GM23338 (cell line): ENCODE results near the gene DSCAML1. TPM values are rescaled to one million over a fixed set of nuclear protein-coding genes. Genes with fewer than 3 reads are reported as not detected.

ENCODE experiments used
- ATAC-seq: fragments of 200-7000 bp; cut with Tn5 transposase; 3 replicates; pipeline ENCODE4 v1.9.1; 2020
- DNase-seq: peaks from one replicate; pipeline ENCODE4 v3.0.0-alpha.2; 2015; ENCODE audit warnings: low spot score
- H2AFZ ChIP-seq: fragments of 200-600 bp; sonication (generic); 2 replicates; pipeline ENCODE4 v1.8.0; 2016; ENCODE audit warnings: antibody characterized with exemption, mild to moderate bottlenecking, moderate library complexity
- H3F3A ChIP-seq: fragments of 200-600 bp; sonication (generic); replicated peaks from 2 replicates; pipeline ENCODE4 v1.8.0; 2017; ENCODE audit warnings: antibody characterized with exemption, mixed run types, low read depth
- H3K27ac ChIP-seq: fragments of 200-600 bp; sonication (generic); 2 replicates; pipeline ENCODE4 v1.6.1; 2016; ENCODE audit warnings: low read depth
- H3K27me3 ChIP-seq: fragments of 200-600 bp; sonication (generic); 2 replicates; pipeline ENCODE4 v1.8.0; 2016; ENCODE audit warnings: mild to moderate bottlenecking, mixed run types, moderate library complexity; ENCODE audit not compliant: insufficient read depth
- H3K36me3 ChIP-seq: fragments of 200-600 bp; sonication (generic); 2 replicates; pipeline ENCODE4 v1.8.0; 2016; ENCODE audit warnings: mild to moderate bottlenecking; ENCODE audit not compliant: insufficient read depth
- H3K4me1 ChIP-seq: fragments of 200-600 bp; sonication (generic); 2 replicates; pipeline ENCODE4 v1.8.0; 2016; ENCODE audit warnings: mild to moderate bottlenecking, moderate library complexity; ENCODE audit not compliant: insufficient read depth
- H3K4me2 ChIP-seq: fragments of 200-600 bp; sonication (generic); 2 replicates; pipeline ENCODE4 v1.7.1; 2017; ENCODE audit warnings: mixed run types
- H3K4me3 ChIP-seq: fragments of 200-600 bp; sonication (generic); 2 replicates; pipeline ENCODE4 v1.6.1; 2016; ENCODE audit warnings: mixed run types
- H3K79me2 ChIP-seq: fragments of 200-600 bp; sonication (generic); replicated peaks from 2 replicates; pipeline ENCODE4 v1.8.0; 2017; ENCODE audit warnings: mild to moderate bottlenecking; ENCODE audit not compliant: insufficient read depth
- H3K9me2 ChIP-seq: fragments of 200-600 bp; sonication (generic); 2 replicates; pipeline ENCODE4 v1.8.0; 2017; ENCODE audit not compliant: insufficient read depth
- H4K20me1 ChIP-seq: fragments of 200-600 bp; sonication (generic); replicated peaks from 2 replicates; pipeline ENCODE4 v1.8.0; 2017; ENCODE audit warnings: mild to moderate bottlenecking; ENCODE audit not compliant: insufficient read depth
- H3K27ac Mint-ChIP-seq: 2 replicates; pipeline ENCODE4 v1.8.0; 2020; ENCODE audit warnings: inconsistent platforms, mild to moderate bottlenecking, moderate library complexity, mixed read lengths
- H3K27me3 Mint-ChIP-seq: 3 replicates; pipeline ENCODE4 v1.8.0; 2022; ENCODE audit warnings: low read depth, mild to moderate bottlenecking, moderate library complexity, mixed read lengths, inconsistent platforms; ENCODE audit not compliant: insufficient read depth, poor library complexity
- H3K36me3 Mint-ChIP-seq: 3 replicates; pipeline ENCODE4 v1.8.0; 2021; ENCODE audit warnings: low read depth, mild to moderate bottlenecking, inconsistent platforms, moderate library complexity, mixed read lengths
- H3K4me1 Mint-ChIP-seq: 3 replicates; pipeline ENCODE4 v1.8.0; 2020; ENCODE audit warnings: mild to moderate bottlenecking, inconsistent platforms, mixed read lengths
- H3K4me3 Mint-ChIP-seq: 3 replicates; pipeline ENCODE4 v1.8.0; 2021; ENCODE audit warnings: moderate library complexity, mild to moderate bottlenecking, inconsistent platforms, mixed read lengths
- H3K9me3 Mint-ChIP-seq: 3 replicates; pipeline ENCODE4 v1.8.0; 2020; ENCODE audit warnings: moderate library complexity, mild to moderate bottlenecking, inconsistent platforms, mixed read lengths
- EZH2 ChIP-seq: fragments of 200-600 bp; sonication (generic); IDR thresholded peaks from one replicate; pipeline ENCODE4 v1.8.0; 2017; ENCODE audit warnings: antibody characterized with exemption, mild to moderate bottlenecking, low read depth; ENCODE audit not compliant: unreplicated experiment
- EZH2phosphoT487 ChIP-seq: fragments of 200-600 bp; sonication (generic); IDR thresholded peaks from one replicate; pipeline ENCODE4 v1.8.1; 2018; ENCODE audit warnings: antibody characterized with exemption; ENCODE audit not compliant: unreplicated experiment
- JUNB ChIP-seq: IDR thresholded peaks from one replicate; pipeline ENCODE4 v1.6.1; 2016; ENCODE audit warnings: antibody characterized with exemption; ENCODE audit not compliant: unreplicated experiment
- NANOG ChIP-seq: IDR thresholded peaks from 2 replicates; pipeline ENCODE4 v1.6.1; 2016; ENCODE audit warnings: antibody characterized with exemption, borderline replicate concordance
- POLR2AphosphoS5 ChIP-seq: IDR thresholded peaks from 2 replicates; pipeline ENCODE4 v1.6.1; 2016; ENCODE audit warnings: antibody characterized with exemption, low read depth
- STAT1 ChIP-seq: IDR thresholded peaks from one replicate; pipeline ENCODE4 v1.6.1; 2016; ENCODE audit warnings: antibody characterized with exemption; ENCODE audit not compliant: unreplicated experiment
- ZNF462 ChIP-seq: fragments of 250-450 bp; sonication (Bioruptor Pico); IDR thresholded peaks from 2 replicates; pipeline ENCODE4 v1.5.0; 2020; ENCODE audit warnings: mild to moderate bottlenecking, moderate library complexity
- polyA plus RNA-seq: library from polyadenylated mRNA; unstranded; fragments of >200 nt; fragmentation: Nextera tagmentation; extraction: Ambion mirVana; gene quantifications from 2 replicates; pipeline ENCODE4 v1.2.1, GENCODE V29; 2016
- total RNA-seq: library from RNA; depleted of rRNA; stranded (reverse); fragments of >200 nt; shearing (Covaris generic); gene quantifications from 2 replicates; pipeline ENCODE4 v1.2.3, GENCODE V29; 2014
- TF ChIP-seq, protein P1 (sequence below), 2 experiments: fragments of 200-600 bp in 1 of 2; sonication (generic) in 1 of 2; conservative IDR thresholded peaks; 2 replicates each; pipeline versions ENCODE4 v1.5.1 to v1.6.1; 2016 to 2017; ENCODE audit warnings: antibody characterized with exemption in 2 of 2, low read depth in 2 of 2, mild to moderate bottlenecking in 2 of 2, moderate library complexity in 1 of 2
- TF ChIP-seq, protein P2 (sequence below): IDR thresholded peaks from 2 replicates; pipeline ENCODE4 v1.6.1; 2016; ENCODE audit warnings: antibody characterized with exemption

The DSCAML1 gene
- total and polyA plus RNA-seq, 2 experiments from 2014 or later = 0.17 TPM; not detected in 1

DNA sequence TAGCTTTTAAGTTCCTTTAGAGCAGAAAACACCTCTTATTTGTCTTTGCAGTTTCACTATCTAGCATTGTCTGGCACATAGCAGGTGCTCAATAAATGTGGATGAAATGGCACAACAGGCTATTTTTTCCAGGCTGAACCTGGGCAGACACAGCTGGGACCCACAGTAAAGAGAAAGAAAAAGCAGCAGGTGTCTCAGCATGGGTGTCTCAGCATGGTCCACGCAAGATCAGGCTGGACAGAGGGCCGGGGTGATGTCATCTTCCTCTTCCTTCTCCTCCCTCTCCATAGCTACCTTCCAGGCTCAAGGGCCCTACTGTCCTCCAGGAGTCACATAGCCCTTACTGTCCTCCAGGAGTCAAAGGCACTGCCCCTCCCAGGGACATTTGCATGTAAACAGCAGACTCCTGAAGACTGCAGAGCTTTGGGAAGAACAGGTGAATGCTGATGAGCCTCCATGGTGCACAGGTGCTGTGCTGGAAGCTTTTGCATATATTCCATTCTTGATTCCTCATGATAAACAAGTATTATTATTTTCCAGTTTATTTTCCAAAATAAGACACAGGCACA, 65.2 kb downstream of the DSCAML1 start:
- Histone ChIP-seq H4K20me1 (no peaks in the 10 kb centered on the region), H3K27me3 (no peaks in the 10 kb centered on the region), H3F3A (no peaks in the 10 kb centered on the region), H3K4me1 (peaks cover 30% of the 10 kb centered on the region), H2AFZ (no peak overlapping the region), H3K4me2 (0 out of 2 replicates have a peak overlapping the region, but pooled peaks have one; percentile 55), H3K27ac (no peak overlapping the region), H3K9me2 (0 out of 2 replicates have a peak, but pooled peaks cover 4% of the 10 kb centered on the region), H3K36me3 (no peaks in the 10 kb centered on the region), H3K79me2 (no peaks in the 10 kb centered on the region), H3K4me3 (no peak overlapping the region)
- H3K4me3 Mint-ChIP-seq = no peak overlapping the region
- peak; percentile 80 for ATAC-seq
- no peaks in the 10 kb centered on the region; the same call in 2 of the 3 replicates for H3K9me3 Mint-ChIP-seq
- no peaks in the 10 kb centered on the region for H3K36me3 Mint-ChIP-seq
- no peak for TF ChIP-seq STAT1
- no peak for TF ChIP-seq EZH2
- TF ChIP-seq ZNF462 = peak; percentile 40; the same call in 1 of the 2 replicates
- TF ChIP-seq EZH2phosphoT487 = no peak
- TF ChIP-seq, protein P1, sequence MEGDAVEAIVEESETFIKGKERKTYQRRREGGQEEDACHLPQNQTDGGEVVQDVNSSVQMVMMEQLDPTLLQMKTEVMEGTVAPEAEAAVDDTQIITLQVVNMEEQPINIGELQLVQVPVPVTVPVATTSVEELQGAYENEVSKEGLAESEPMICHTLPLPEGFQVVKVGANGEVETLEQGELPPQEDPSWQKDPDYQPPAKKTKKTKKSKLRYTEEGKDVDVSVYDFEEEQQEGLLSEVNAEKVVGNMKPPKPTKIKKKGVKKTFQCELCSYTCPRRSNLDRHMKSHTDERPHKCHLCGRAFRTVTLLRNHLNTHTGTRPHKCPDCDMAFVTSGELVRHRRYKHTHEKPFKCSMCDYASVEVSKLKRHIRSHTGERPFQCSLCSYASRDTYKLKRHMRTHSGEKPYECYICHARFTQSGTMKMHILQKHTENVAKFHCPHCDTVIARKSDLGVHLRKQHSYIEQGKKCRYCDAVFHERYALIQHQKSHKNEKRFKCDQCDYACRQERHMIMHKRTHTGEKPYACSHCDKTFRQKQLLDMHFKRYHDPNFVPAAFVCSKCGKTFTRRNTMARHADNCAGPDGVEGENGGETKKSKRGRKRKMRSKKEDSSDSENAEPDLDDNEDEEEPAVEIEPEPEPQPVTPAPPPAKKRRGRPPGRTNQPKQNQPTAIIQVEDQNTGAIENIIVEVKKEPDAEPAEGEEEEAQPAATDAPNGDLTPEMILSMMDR (conservative IDR thresholded peaks at IDR 0.05; ENCODE audit: low read depth in 2 of 2) = no peak
- no peak for TF ChIP-seq JUNB
- TF ChIP-seq, protein P2, sequence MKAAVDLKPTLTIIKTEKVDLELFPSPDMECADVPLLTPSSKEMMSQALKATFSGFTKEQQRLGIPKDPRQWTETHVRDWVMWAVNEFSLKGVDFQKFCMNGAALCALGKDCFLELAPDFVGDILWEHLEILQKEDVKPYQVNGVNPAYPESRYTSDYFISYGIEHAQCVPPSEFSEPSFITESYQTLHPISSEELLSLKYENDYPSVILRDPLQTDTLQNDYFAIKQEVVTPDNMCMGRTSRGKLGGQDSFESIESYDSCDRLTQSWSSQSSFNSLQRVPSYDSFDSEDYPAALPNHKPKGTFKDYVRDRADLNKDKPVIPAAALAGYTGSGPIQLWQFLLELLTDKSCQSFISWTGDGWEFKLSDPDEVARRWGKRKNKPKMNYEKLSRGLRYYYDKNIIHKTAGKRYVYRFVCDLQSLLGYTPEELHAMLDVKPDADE = no peak
- TF ChIP-seq NANOG = no peak
- no peak for TF ChIP-seq POLR2AphosphoS5
- DNase-seq = peak; percentile 44
- H3K27ac Mint-ChIP-seq = no peak overlapping the region
- peaks cover 22% of the 10 kb centered on the region for H3K27me3 Mint-ChIP-seq
- H3K4me1 Mint-ChIP-seq = peaks cover 40% of the 10 kb centered on the region
